Activated CD8-positive, alpha-beta T cell treated with anti-CD3 and anti-CD28 coated beads for 36 hours (primary cell): Measurements from ENCODE around the gene SOX13. TPM values are rescaled to one million over a fixed set of nuclear protein-coding genes. Genes with fewer than 3 reads are reported as not detected.

Experiments
- ATAC-seq: fragments of 200-7000 bp; cut with Tn5 transposase; one replicate; pipeline ENCODE4 v1.10.0; 2021; ENCODE audit warnings: mild to moderate bottlenecking, moderate library complexity
- CTCF ChIA-PET: fragments of 350-600 bp; sonication (Branson Sonifier 250); formaldehyde crosslinking; loops from one replicate; lab custom pipeline; 2021; ENCODE audit warnings: antibody characterized with exemption; lab: Charles Lee
- POLR2A ChIA-PET: fragments of 350-600 bp; sonication (Branson Sonifier 250); formaldehyde crosslinking; loops from one replicate; lab custom pipeline; 2021; ENCODE audit warnings: antibody characterized with exemption; lab: Charles Lee
- DNase-seq: peaks from one replicate; pipeline ENCODE4 v3.0.0-alpha.2; 2020
- H3K27ac Mint-ChIP-seq: one replicate; pipeline ENCODE4 v1.8.0; 2021; ENCODE audit warnings: mild to moderate bottlenecking, mixed read lengths
- H3K27me3 Mint-ChIP-seq: one replicate; pipeline ENCODE4 v1.8.0; 2021; ENCODE audit warnings: mixed read lengths
- H3K36me3 Mint-ChIP-seq: one replicate; pipeline ENCODE4 v1.8.0; 2021; ENCODE audit warnings: low read depth, mixed read lengths
- H3K4me1 Mint-ChIP-seq: one replicate; pipeline ENCODE4 v1.8.0; 2021; ENCODE audit warnings: low read depth, mixed read lengths
- H3K4me3 Mint-ChIP-seq: one replicate; pipeline ENCODE4 v1.8.0; 2021; ENCODE audit warnings: mild to moderate bottlenecking, moderate library complexity, mixed read lengths
- H3K9me3 Mint-ChIP-seq: one replicate; pipeline ENCODE4 v1.8.0; 2021; ENCODE audit warnings: mixed read lengths
- CTCF ChIP-seq: fragments of 200-600 bp; IDR thresholded peaks from one replicate; pipeline ENCODE4 v1.8.0; 2022; ENCODE audit warnings: antibody characterized with exemption, mild to moderate bottlenecking
- intact Hi-C: fragments of 100-400 bp; cut with micrococcal nuclease; formaldehyde crosslinking; loops from one replicate; pipeline ENCODE4 v1.10.0; 2022
- total RNA-seq, 2 experiments: library from RNA; stranded (reverse); gene quantifications; one replicate each; pipeline ENCODE4 v1.2.3, GENCODE V29; 2021

SOX13 gene
- total RNA-seq, 2 experiments from 2014 or later: 1.6 to 1.7 TPM

- CTCF ChIA-PET: interaction anchor here (1.6 to 9.3 kb wide), 5 partner anchors 12 to 232 kb away, joined by 5 to 92 read pairs (median 33); partner anchors contain the start of gene PLEKHA6
Observed at GRCh38 chr1:204166219-204166618, 93.3 kb downstream of the SOX13 start, which contains the start of gene REN. Gene REN, minus strand, starts transcription at chr1:204166337. Its CDS starts 44 bp downstream, at chr1:204166293.

GRCh38 chr1:204167730-204168129 lies 94.8 kb downstream of the SOX13 start:
- H3K4me1 Mint-ChIP-seq: no peaks in the 10 kb centered on the region
- ATAC-seq (no peak), DNase-seq (no peak)
- H3K9me3 Mint-ChIP-seq: peaks cover 35% of the 10 kb centered on the region
- H3K4me3 Mint-ChIP-seq: no peak overlapping the region
- H3K27ac Mint-ChIP-seq: no peak overlapping the region
- ChIA-PET POLR2A (no interaction called here), CTCF (interaction anchor here (0.7 to 9.3 kb wide), 8 partner anchors 11 to 230 kb away, joined by 3 to 92 read pairs (median 5); partner anchors contain the start of gene PLEKHA6)
- TF ChIP-seq CTCF: no peak
- H3K27me3 Mint-ChIP-seq: peaks cover 3% of the 10 kb centered on the region
- H3K36me3 Mint-ChIP-seq: peaks cover 3% of the 10 kb centered on the region
- intact Hi-C loops: no loop called here

More at GRCh38 chr1:204166219-204166618, 93.3 kb downstream of the SOX13 start, which contains the start of gene REN:
- no peaks in the 10 kb centered on the region for H3K36me3 Mint-ChIP-seq
- intact Hi-C loops: no loop called here
- H3K9me3 Mint-ChIP-seq: peaks cover 27% of the 10 kb centered on the region
- peaks cover 2% of the 10 kb centered on the region for H3K4me1 Mint-ChIP-seq
- no peak within 1 kb of the TSS for H3K27ac Mint-ChIP-seq
- POLR2A ChIA-PET: no interaction called here
- ATAC-seq (no peak), DNase-seq (no peak)
- peaks cover 5% of the 10 kb centered on the region for H3K27me3 Mint-ChIP-seq
- H3K4me3 Mint-ChIP-seq: no peak within 1 kb of the TSS
- no peak for TF ChIP-seq CTCF

DNA sequence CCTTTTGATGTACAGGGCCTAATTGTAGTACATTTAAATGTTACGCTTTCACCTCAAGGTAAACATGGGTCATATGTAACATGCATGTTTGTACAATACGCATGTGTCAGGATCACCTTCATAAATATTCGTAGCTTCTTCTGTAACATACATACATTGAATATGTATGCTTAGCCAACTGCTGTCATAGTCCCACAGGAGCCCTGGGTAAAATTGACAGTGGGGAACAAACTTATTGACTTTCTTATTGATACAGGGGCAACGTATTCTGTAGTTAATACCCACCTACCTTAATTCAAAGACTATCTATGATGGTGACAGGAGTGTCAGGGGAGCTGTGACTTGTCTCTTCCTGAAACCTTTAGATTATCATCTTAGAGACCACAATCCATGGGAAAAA lies 96.9 kb downstream of the SOX13 start:
- DNase-seq (no peak), ATAC-seq (no peak)
- H3K27me3 Mint-ChIP-seq: peaks cover 6% of the 10 kb centered on the region
- peaks cover 3% of the 10 kb centered on the region for H3K36me3 Mint-ChIP-seq
- intact Hi-C loops: no loop called here
- TF ChIP-seq CTCF: no peak
- H3K27ac Mint-ChIP-seq: no peak overlapping the region
- H3K4me1 Mint-ChIP-seq: no peaks in the 10 kb centered on the region
- H3K9me3 Mint-ChIP-seq: peaks cover 35% of the 10 kb centered on the region
- CTCF ChIA-PET: interaction anchor here (0.8 to 9.3 kb wide), 3 partner anchors 36 to 228 kb away, joined by 4 to 81 read pairs (median 4); no protein-coding TSS in a partner anchor
- POLR2A ChIA-PET: no interaction called here
- no peak overlapping the region for H3K4me3 Mint-ChIP-seq

GRCh38 chr1:204170494-204171155 lies 97.7 kb downstream of the SOX13 start:
- ChIA-PET POLR2A (no interaction called here), CTCF (interaction anchor here (1.6 kb wide), 1 partner anchor 37 kb away, joined by 4 read pairs; no protein-coding TSS in a partner anchor)
- DNase-seq: no peak
- Mint-ChIP-seq H3K27me3 (peaks cover 6% of the 10 kb centered on the region), H3K36me3 (peaks cover 3% of the 10 kb centered on the region), H3K4me3 (no peak overlapping the region), H3K27ac (no peak overlapping the region), H3K4me1 (no peaks in the 10 kb centered on the region), H3K9me3 (peaks cover 35% of the 10 kb centered on the region)
- intact Hi-C loops: no loop called here
- no peak for TF ChIP-seq CTCF
- ATAC-seq: no peak

DNA sequence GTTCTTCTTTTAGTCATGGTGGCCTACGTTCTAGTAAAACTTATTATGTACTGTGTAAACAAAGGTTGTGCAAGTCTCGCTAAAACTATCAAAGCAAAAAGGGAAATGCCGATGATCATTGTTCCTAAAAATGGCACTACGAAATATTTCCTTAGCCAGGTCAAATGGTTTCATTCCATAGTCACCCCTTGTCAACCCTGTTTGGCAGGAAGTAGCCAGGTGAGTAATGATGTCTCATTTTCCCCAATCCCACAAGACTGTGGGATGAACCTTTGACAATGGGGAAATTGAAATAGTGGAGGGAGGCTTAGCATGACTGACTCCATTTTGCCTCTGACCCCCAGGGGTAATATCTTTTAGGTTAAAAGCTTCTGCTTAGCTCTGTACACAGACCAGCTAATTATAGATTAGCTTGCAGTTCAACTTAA lies 98.8 kb downstream of the SOX13 start:
- intact Hi-C loops: no loop called here
- ATAC-seq (no peak), DNase-seq (no peak)
- Mint-ChIP-seq H3K27me3 (peaks cover 6% of the 10 kb centered on the region), H3K36me3 (peaks cover 3% of the 10 kb centered on the region), H3K27ac (no peak overlapping the region), H3K4me3 (no peak overlapping the region), H3K9me3 (peaks cover 35% of the 10 kb centered on the region), H3K4me1 (no peaks in the 10 kb centered on the region)
- ChIA-PET CTCF (interaction anchor here (1.7 to 6.9 kb wide), 2 partner anchors 9 to 35 kb away, joined by 7 to 36 read pairs; no protein-coding TSS in a partner anchor), POLR2A (interaction anchor here (0.7 kb wide), 1 partner anchor 201 kb away, joined by 3 read pairs; no protein-coding TSS in a partner anchor)
- TF ChIP-seq CTCF: no peak
